K562 (cell line): Measurements from ENCODE around the gene PTOV1.

Experiments used
- ARNT ChIP-seq, 2 experiments: fragments of 450-650 bp; IDR thresholded peaks; 2 replicates each; pipeline ENCODE4 v1.6.1; 2016; ENCODE audit warnings: mild to moderate bottlenecking in 1 of 2
- CHD1 ChIP-seq: fragments of 200-600 bp; sonication (generic); IDR thresholded peaks from one replicate; pipeline ENCODE4 v1.6.1; 2012; ENCODE audit warnings: mild to moderate bottlenecking, moderate library complexity, low read length, inconsistent platforms
- L3MBTL2 ChIP-seq: fragments of 450-650 bp; IDR thresholded peaks from 2 replicates; pipeline ENCODE4 v1.6.1; 2016; ENCODE audit warnings: mild to moderate bottlenecking, moderate library complexity
- MYBL2 ChIP-seq, 2 experiments: fragments of 450-650 bp in 1 of 2; sonication (generic) in 1 of 2; formaldehyde crosslinking in 1 of 2; IDR thresholded peaks; 2 replicates each; pipeline versions ENCODE4 v1.6.1 to v1.8.1; 2017 to 2022; ENCODE audit warnings: borderline replicate concordance in 1 of 2, inconsistent platforms in 1 of 2, low read depth in 1 of 2, mild to moderate bottlenecking in 1 of 2, missing genetic modification reagents in 1 of 2, moderate library complexity in 1 of 2
- NCOA1 ChIP-seq: fragments of 450-650 bp; IDR thresholded peaks from 2 replicates; pipeline ENCODE4 v1.6.1; 2016; ENCODE audit warnings: low read depth
- SIX5 ChIP-seq, 2 experiments: IDR thresholded peaks; 2 replicates each; pipeline ENCODE4 v1.6.1; 2011; ENCODE audit warnings: low read length in 2 of 2, borderline replicate concordance in 1 of 2, low read depth in 1 of 2, mild to moderate bottlenecking in 1 of 2, moderate library complexity in 1 of 2; ENCODE audit not compliant: insufficient read depth in 1 of 2
- SREBF2 ChIP-seq: sonication (generic); formaldehyde crosslinking; IDR thresholded peaks from 2 replicates; pipeline ENCODE4 v1.4.0; 2020; ENCODE audit warnings: mild to moderate bottlenecking, missing genetic modification reagents

GRCh38 chr19:49882643-49883042 is 31.7 kb downstream of the PTOV1 start:
- TF ChIP-seq MYBL2 (IDR thresholded peaks at IDR 0.05; ENCODE audit: low read depth): no peak
- no peak for TF ChIP-seq MYBL2 (CRISPR knock-in tag; IDR thresholded peaks at IDR 0.05; ENCODE audit: borderline replicate concordance)
- TF ChIP-seq SIX5 (IDR thresholded peaks at IDR 0.05; ENCODE audit: borderline replicate concordance in 1 of 2, insufficient read depth in 1 of 2, low read depth in 1 of 2, low read length in 2 of 2): no peak
- no peak for TF ChIP-seq CHD1
- no peak for TF ChIP-seq NCOA1
- no peak for TF ChIP-seq SREBF2 (CRISPR knock-in tag)
- no peak for TF ChIP-seq ARNT (IDR thresholded peaks at IDR 0.05)
- TF ChIP-seq L3MBTL2: no peak
